Motor neuron (in vitro differentiated cells): ENCODE results near the gene STX11. TPM values are rescaled to one million over a fixed set of nuclear protein-coding genes. Genes with fewer than 3 reads are reported as not detected.
"Not testable (repeated sequence)": the region's sequence is repeated elsewhere in the genome, so short reads cannot be mapped to it uniquely, and the experiment has no call there.

Source experiments
- ATAC-seq, 8 experiments: fragments of 200-7000 bp; cut with Tn5 transposase; replicated peaks in 6 of 8; 2 replicates each; pipeline ENCODE4 v1.8.0; 2021; ENCODE audit warnings: mild to moderate bottlenecking in 8 of 8, moderate library complexity in 8 of 8
- H3K27ac ChIP-seq, 2 donors: fragments of 250-450 bp; sonication (Bioruptor Pico); 2 replicates each; pipeline ENCODE4 v1.9.0; 2021; ENCODE audit warnings: antibody characterized with exemption in 2 of 2, mild to moderate bottlenecking in 2 of 2, moderate library complexity in 1 of 2
- H3K4me1 ChIP-seq, 2 donors: fragments of 250-450 bp; sonication (Bioruptor Pico); replicated peaks in 1 of 2; 2 replicates each; pipeline ENCODE4 v1.6.1; 2021; ENCODE audit warnings: antibody characterized with exemption in 2 of 2, mild to moderate bottlenecking in 2 of 2, moderate library complexity in 1 of 2
- H3K4me3 ChIP-seq, 5 donors: fragments of 250-450 bp; sonication (Bioruptor Pico); 2 replicates each; pipeline ENCODE4 v1.9.0; 2021; ENCODE audit warnings: antibody characterized with exemption in 5 of 5, mild to moderate bottlenecking in 5 of 5, moderate library complexity in 4 of 5
- WGBS, 10 experiments: fragments of 450-650 bp; shearing (Covaris generic); methylation state at CpG; one replicate each; pipeline ENCODE4 v1.0.0; 2022; 5-methylcytosine and 5-hydroxymethylcytosine counted together
- in situ Hi-C, 9 experiments: fragments of 400-800 bp; cut with MboI; loops; one replicate each; pipeline ENCODE4 v1.15.0; 2021; ENCODE audit warnings: low sequenced_read_pairs in 9 of 9, low pct_unique_long_range_greater_than_20kb in 2 of 9; ENCODE audit not compliant: unreplicated experiment in 9 of 9
- total RNA-seq, 8 experiments: library from RNA; unstranded; fragments of 300-600 nt; gene quantifications; 2 replicates each; pipeline versions ENCODE4 v1.2.3 to v1.2.4, GENCODE V29; 2022

STX11 gene
- total RNA-seq, 8 experiments from 2014 or later: 0.05 to 2.0 (median 0.60) TPM; not detected in 2

GRCh38 chr6:144184186-144184585 lies 33.9 kb downstream of the STX11 start:
- H3K4me3 ChIP-seq, H3K27ac ChIP-seq, in situ Hi-C loops, ATAC-seq, H3K4me1 ChIP-seq: not testable (repeated sequence)
- 88 to 100% (median 100%) methylated on average over 1 of the region's 1 CpG; no CpG with 5 or more reads in 4 of the 10 experiments for WGBS, 10 experiments

- ATAC-seq: no peak
- Histone ChIP-seq H3K27ac (no peak overlapping the region), H3K4me3 (no peak overlapping the region), H3K4me1 (no peaks in the 10 kb centered on the region)
- in situ Hi-C loops: no loop called here
- WGBS, 10 experiments: 49 to 98% (median 90%) methylated on average over 2 to 4 of the region's 4 CpGs
Measured at GRCh38 chr6:144185133-144185836, 35.0 kb downstream of the STX11 start.

- no peak for ATAC-seq
- 73 to 97% (median 94%) methylated on average over 5 to 46 of the region's 79 CpGs; no CpG with 5 or more reads in 3 of the 10 experiments for WGBS, 10 experiments
- H3K27ac ChIP-seq: no peak overlapping the region
- no peak overlapping the region for H3K4me3 ChIP-seq
- in situ Hi-C loops: no loop called here
- no peaks in the 10 kb centered on the region for H3K4me1 ChIP-seq
Measured at GRCh38 chr6:144186817-144187625, 36.7 kb downstream of the STX11 start.

DNA sequence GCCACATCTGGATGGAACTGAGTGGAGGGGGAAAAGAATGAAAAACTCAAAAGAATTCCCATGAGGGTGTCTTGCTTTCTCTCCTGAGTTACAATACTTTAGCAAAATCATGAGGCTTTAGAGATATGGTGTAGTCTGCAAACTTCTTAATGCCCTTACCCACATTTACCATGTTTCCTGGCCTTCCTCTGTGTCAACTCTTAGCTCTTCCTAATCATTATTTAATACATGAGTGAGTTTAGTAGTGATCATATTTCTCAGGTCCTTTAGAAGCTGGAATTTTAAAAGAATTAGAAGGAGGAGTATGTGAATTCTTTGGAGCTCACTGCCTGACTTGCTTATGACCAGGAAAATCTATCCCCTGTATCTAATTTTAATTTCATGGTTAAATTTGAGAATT lies 39.0 kb downstream of the STX11 start:
- Histone ChIP-seq H3K4me1 (no peaks in the 10 kb centered on the region), H3K4me3 (no peak overlapping the region), H3K27ac (no peak overlapping the region)
- in situ Hi-C loops: no loop called here
- ATAC-seq: no peak

DNA sequence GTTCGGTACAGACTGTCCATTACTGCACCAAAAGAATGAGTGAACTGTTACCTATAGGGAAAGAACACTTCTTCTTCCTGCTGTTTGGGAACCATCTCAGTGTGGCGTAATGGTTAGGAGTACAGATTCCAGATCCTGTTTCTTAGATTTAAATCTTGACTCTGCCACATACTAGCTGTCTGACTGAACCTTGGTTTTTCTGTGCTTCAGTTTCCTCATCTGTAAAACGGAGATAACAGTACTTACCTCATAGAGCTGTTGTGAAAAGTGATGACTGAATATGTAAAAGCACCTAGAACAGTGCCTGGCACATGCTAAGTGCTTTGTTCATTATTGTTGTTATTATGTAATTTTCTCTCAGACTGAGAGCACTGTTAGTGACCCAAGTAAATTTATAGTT lies 39.8 kb downstream of the STX11 start:
- Histone ChIP-seq H3K4me3 (no peak overlapping the region), H3K27ac (no peak overlapping the region), H3K4me1 (no peaks in the 10 kb centered on the region)
- WGBS, 10 experiments: 58 to 100% (median 80%) methylated on average over 1 to 3 of the region's 3 CpGs; no CpG with 5 or more reads in 1 of the 10 experiments
- in situ Hi-C loops: no loop called here
- no peak for ATAC-seq

DNA sequence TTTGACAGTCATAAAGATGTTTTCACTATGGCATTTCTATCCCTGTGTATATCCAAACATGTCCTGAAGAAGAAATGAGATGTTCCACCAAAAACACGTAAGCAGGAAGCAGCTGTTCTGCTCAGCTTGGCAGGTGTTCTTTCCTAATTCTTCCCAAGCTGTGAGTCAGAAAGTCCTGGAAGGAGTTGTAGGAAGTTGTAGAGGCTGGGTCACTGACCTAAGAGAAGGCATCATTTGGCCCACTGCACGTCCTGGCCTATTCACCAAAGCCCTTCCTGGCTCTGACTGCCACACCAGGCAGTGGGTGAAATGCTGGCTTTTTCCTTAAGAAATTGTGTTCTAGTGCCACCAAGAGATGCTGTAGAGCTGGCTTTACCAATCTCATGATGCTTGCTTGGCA lies 40.3 kb downstream of the STX11 start:
- Histone ChIP-seq H3K27ac (no peak overlapping the region), H3K4me3 (no peak overlapping the region), H3K4me1 (no peaks in the 10 kb centered on the region)
- in situ Hi-C loops: no loop called here
- ATAC-seq: no peak
- 0 to 100% (median 60%) methylated on average over 1 to 2 of the region's 2 CpGs; no CpG with 5 or more reads in 3 of the 10 experiments for WGBS, 10 experiments

DNA sequence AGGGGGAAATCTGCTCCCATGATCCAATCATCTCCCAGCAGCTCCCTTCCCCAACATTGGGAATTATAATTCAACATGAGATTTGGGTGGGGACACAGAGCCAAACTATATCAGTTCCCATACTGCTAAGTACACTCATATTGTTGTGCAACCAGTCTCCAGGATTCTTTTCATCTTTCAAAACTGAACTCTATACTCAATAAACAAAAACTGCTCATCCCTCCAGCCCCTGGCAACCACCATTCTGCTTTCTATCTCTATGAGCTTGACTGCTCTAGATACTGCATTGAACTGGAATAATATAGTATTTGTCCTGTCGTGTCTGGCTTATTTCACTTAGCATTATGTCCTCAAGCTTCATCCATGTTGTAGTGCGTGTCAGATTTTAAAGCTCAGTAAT lies 42.9 kb downstream of the STX11 start:
- no peak for ATAC-seq
- 40 to 100% (median 83%) methylated on average over 1 to 2 of the region's 2 CpGs; no CpG with 5 or more reads in 3 of the 10 experiments for WGBS, 10 experiments
- in situ Hi-C loops: no loop called here

DNA sequence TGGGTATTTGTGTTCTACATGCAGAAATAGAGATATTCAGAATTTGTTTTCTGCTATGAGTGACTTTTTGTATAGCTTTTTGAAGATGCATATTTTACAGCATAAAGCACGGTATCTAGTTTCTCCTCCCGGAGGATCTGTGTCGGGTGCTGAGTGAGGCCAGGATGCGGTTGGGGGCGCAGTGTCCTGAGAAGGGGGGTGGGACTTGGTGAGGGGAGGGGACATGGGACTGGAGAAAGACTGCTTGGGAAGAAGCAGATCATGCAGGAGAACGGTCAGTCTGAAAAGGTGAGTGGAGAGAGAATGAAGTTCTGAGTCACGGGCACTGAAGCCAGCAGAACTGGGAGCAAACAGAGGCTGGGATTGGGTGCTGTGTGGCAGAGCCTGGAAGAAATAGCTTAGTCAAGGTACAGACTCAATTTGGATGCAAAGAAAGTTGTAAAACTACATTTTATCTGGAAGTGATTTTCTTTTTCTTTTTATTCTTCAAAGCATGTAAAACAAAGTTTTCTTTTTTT lies 44.0 kb downstream of the STX11 start:
- Histone ChIP-seq H3K4me3 (no peak overlapping the region), H3K27ac (no peak overlapping the region), H3K4me1 (no peaks in the 10 kb centered on the region)
- 0 to 80% (median 54%) methylated on average over 1 to 2 of the region's 7 CpGs; no CpG with 5 or more reads in 4 of the 10 experiments for WGBS, 10 experiments
- in situ Hi-C loops: no loop called here
- no peak for ATAC-seq

More for the DNA sequence above, 42.9 kb downstream of the STX11 start:
- no peaks in the 10 kb centered on the region for H3K4me1 ChIP-seq
- no peak overlapping the region for H3K4me3 ChIP-seq
- no peak overlapping the region for H3K27ac ChIP-seq

- Histone ChIP-seq H3K4me1 (no peaks in the 10 kb centered on the region), H3K4me3 (no peak overlapping the region), H3K27ac (no peak overlapping the region)
- WGBS, 10 experiments: 22 to 100% (median 70%) methylated on average over 2 to 3 of the region's 3 CpGs
- in situ Hi-C loops: no loop called here
- no peak for ATAC-seq
Measured at GRCh38 chr6:144195671-144196270, 45.5 kb downstream of the STX11 start.

DNA sequence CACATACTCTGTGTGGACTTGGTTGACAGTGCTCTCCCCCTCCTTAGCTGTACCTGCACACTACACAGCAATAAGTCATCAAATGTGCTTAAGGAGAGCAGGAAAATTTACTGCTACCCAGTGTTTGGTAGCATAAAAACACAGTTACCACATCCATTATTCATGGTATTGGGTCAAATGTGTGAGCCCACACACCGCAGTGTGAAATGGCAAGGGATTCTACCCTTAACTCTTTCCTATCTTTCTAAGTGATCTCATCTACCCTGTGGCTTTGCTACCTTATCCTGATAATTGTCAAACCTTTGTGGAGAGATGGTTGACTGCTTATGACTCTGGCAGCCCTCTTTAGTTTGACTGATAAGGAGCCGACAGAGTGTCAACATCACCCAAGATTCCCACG lies 47.6 kb downstream of the STX11 start:
- no peak overlapping the region for H3K4me3 ChIP-seq
- ATAC-seq: no peak
- H3K4me1 ChIP-seq: no peaks in the 10 kb centered on the region
- no peak overlapping the region for H3K27ac ChIP-seq
- whole genome bisulfite sequencing, 10 experiments: 67 to 100% (median 82%) methylated on average over 1 to 3 of the region's 3 CpGs; no CpG with 5 or more reads in 5 of the 10 experiments
- in situ Hi-C loops: no loop called here

DNA sequence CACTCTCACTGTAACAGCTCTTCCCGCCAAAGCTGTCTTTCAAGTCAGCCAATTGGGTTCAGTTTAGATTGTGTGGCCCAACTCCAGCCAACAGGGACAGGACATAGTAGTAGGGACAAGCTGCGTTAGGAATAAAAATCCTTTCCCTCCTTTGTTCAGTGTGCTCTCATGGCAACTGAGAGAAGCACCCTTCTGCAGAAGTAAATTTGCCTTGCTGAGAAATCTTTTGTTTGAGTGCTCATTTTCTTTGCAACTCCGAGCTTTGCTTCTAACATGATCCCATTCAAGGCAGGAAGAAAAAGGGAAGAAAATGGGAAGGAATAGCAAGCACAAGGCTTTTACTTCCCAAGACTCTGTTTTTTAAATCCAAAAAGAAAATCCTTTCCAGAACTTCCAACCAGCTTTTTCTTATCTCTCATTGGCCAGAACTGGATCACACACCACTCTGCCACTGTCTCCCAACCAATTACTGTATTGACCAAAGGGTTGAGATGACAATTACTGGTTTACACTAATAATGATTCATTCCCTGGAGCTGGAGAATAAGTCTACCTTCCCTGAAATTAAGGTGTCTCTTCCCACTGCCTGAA lies 52.7 kb downstream of the STX11 start:
- ATAC-seq: no peak
- in situ Hi-C loops: no loop called here
- no peak overlapping the region for H3K4me3 ChIP-seq
- WGBS, 10 experiments: 20 to 100% (median 57%) methylated on average over 1 to 3 of the region's 3 CpGs; no CpG with 5 or more reads in 3 of the 10 experiments
- H3K4me1 ChIP-seq: no peaks in the 10 kb centered on the region
- H3K27ac ChIP-seq: no peak overlapping the region

- WGBS, 10 experiments: 66 to 100% (median 89%) methylated on average over 1 to 7 of the region's 7 CpGs; no CpG with 5 or more reads in 1 of the 10 experiments
- ATAC-seq: no peak
- H3K4me3 ChIP-seq: no peak overlapping the region
- peaks cover 0 to 8% of the 10 kb centered on the region in 2 donors for H3K4me1 ChIP-seq
- in situ Hi-C loops: loop anchor here in 2 of 9 experiments (10.0 kb wide), 1 partner anchor 106 kb away; no protein-coding TSS in a partner anchor
- H3K27ac ChIP-seq: no peak overlapping the region
Measured at GRCh38 chr6:144211160-144211559, 60.8 kb downstream of the STX11 start.
